Stimulated activated CD8-positive, alpha-beta memory T cell treated with anti-CD3 and anti-CD28 coated beads, Interleukin-15, amount 100 ng/mL, for 24 hours (primary cell): ENCODE measurements around the gene IFNA4.

Source experiments
- DNase-seq: peaks from one replicate; pipeline ENCODE4 v3.0.0-alpha.2; 2020; ENCODE audit warnings: low read depth

The IFNA4 gene

DNA sequence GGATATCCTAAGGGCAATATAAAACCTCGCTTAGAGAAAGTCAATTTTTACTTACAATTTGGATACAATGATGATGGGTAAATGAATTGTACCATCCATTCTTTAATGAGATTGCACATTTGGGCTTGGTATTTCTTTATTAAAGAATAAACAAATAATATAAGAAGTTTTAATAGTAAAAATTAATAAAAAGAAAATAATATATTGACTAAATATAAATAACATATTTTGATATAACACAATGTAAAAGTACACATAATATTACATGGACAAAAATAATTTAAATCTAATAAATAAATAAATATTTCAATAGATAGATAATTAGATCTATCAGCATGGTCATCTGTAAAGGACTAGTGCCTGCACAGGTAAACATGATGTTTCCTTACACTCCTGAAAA is 21.9 kb downstream of the IFNA4 start:
- no peak for DNase-seq

DNA sequence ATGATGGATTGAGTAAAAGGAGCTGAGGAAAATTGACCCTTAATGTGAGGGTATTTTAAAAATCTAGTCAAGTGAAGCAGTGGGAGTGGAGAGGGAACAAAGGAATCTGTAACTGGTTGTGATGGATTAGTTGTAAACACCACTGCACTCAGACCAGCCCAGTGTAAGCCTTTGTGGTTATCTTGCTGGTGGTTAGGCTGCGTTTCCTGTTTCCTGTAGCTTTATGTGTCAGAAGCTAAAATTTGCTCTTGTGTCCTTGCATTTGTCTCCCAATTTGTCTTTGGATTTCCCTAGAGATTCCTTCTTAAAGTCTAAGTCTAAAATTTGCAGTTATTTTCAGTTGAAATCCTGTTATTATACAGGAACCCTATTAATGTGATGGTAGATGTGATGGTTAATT is 27.2 kb downstream of the IFNA4 start:
- DNase-seq: no peak

DNA sequence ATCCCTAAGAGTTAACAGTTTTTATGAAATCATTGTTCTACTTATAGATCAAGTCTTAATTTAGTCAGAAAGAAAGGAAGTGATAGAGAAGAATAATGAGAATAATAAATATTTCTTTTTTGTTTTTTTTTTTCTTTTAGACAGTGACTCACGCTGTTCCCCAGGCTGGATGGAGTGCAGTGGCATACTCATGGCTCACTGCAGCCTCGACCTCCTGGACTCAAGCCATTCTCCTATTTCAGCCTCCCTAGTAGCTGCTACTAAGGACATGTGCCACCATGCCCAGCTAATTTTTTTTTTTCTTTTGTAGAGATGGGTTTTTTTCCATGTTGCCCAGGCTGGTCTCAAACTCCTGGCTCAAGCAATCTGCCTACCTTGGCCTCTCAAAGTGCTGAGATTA is 31.9 kb downstream of the IFNA4 start:
- DNase-seq: no peak

DNA sequence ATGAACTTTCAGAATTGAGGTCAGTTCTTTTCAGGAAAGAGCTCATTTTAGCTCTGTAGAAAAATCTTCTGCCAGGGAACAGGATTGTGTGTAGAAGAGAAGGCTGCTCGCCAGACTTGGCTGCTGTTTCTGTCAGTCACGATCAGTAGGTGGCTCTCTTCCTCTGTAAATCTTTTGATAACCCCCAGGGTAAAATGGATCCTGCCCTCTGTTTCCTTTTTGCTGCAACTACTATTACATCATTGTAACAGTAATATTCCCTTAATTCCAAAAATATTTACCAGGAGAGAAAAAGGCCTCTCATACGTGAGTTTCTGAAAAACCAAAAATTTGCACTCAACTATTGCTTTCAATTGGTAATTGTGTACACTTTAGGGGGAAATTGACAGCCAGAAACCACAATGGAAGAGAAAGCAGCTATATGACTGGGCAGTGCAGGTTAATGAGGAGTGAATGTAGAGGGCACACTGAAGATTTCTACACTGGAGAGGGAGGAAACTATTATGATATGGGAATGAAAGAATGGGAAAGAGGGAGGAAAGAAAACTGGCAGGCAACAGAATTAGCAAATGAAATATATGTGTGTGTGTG is 33.3 kb downstream of the IFNA4 start:
- no peak for DNase-seq

DNA sequence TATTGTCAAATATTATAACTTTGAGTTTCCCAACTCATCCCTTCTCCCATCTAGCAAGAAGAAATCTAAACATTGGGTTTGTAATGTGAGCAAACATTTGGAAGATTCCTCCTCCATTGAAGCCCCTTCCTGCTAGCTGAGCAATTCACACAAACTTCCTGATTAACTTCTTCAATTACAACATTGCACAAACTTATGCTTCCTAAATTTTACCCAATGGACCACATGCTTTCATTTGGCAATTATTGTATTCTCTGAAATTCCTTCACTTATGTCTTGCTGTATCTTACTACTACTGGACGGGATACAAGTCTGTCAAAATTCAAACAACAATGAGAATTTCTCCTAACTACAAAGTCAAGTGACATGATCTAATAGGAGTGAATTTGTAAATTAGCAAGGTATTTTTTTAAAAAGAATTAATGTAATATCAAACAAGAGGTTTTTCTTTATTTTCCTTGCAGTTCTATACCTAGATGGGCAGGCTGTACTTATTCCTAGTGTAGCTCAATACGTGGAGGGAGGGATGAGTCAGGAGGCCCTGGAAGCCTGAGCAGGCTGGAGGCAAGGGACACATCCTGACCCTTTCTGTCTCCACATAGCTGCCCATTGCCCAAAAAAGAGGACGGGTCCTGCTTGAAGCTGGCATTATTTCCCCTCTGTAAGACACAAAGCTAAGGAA is 33.9 kb downstream of the IFNA4 start:
- no peak for DNase-seq

DNA sequence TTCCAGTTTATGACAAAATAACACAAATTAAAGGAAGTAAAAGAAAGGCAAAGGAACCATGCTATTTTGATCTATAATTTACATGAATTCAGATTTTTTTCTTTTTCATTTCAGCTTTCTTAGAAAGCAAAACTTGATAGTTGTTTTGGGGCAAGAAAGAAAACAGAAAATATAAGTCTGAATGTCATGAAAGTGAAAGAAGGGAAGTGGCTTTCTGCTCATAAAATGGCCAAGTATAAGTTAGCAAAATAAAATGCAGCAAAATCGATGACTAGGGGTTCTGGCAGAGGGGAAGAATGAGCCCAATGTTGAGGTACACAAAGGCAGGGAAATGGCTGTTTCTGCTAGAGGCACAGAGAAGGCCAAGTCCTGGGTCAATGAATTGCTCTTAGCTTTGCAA is 42.8 kb downstream of the IFNA4 start:
- no peak for DNase-seq

DNA sequence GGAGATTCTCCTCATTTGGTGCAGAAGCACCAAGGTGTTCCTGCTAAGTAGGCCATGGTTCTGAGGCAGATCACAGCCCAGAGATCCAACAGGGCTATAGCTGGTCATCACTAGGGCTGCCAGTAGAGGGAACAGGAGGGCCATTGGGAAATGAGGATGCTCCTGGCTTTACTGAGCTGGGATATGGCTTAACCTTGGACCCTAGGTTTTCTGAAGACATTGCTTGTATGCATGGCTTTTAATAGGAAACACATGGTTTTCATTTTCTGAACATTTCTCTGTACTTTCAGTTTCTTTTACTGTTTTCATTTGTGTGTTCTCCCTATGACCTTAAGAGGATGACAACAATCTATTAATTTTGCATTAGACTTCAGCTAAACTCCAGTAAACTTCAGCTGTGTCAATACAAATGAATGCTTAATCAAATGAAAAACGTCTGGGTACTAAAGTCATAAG is 45.9 kb downstream of the IFNA4 start, which contains the start of gene IFNW1:
Gene IFNW1 (minus strand): TSS at position 406 of the 456 bp plus-strand sequence. CDS start 262 bp downstream, at position 144.
- DNase-seq: no peak

DNA sequence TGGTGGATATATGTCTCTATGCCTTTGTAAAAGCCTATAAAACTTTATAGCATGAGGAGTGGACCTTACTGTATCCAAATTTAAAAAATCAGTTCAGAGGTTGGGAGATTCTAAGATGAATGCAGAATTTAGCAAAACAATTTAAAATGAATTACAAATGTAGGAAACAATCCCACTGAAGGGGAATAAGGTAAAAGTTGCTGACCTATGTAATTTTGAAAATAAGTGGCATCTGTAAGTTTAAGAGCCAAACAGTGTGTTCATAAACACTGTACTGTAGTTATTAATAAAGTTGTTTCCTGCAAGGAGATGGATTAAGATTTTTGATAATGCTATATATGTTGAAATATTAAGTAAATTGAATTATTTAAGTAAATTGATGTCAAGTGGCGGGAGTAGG is 50.4 kb downstream of the IFNA4 start:
- no peak for DNase-seq
